Right cardiac atrium (tissue), 5 donors: ENCODE data around the gene NPAS2. TPM values are rescaled to one million over a fixed set of nuclear protein-coding genes. Genes with fewer than 3 reads are reported as not detected.

Experiments
- ATAC-seq, 2 donors: fragments of 200-7000 bp; cut with Tn5 transposase; one replicate each; pipeline versions ENCODE4 v1.8.0 to v1.9.1; 2020; ENCODE audit warnings: moderate library complexity in 2 of 2, mild to moderate bottlenecking in 1 of 2
- DNase-seq, 3 donors: peaks; one replicate each; pipeline ENCODE4 v3.0.0-alpha.2; 2020
- H3K27ac ChIP-seq: one replicate; pipeline ENCODE4 v1.5.1; 2013; ENCODE audit warnings: mild to moderate bottlenecking, low read length, control low read depth, moderate library complexity
- H3K27me3 ChIP-seq: one replicate; pipeline ENCODE4 v1.6.1; 2013; ENCODE audit not compliant: control insufficient read depth, insufficient read depth
- H3K4me1 ChIP-seq: one replicate; pipeline ENCODE4 v1.6.1; 2013; ENCODE audit warnings: low read length; ENCODE audit not compliant: control insufficient read depth, insufficient read depth
- H3K4me3 ChIP-seq: one replicate; pipeline ENCODE4 v1.5.1; 2013; ENCODE audit warnings: low read length, control low read depth
- H3K9me3 ChIP-seq: one replicate; pipeline ENCODE4 v1.6.1; 2013; ENCODE audit warnings: low read length; ENCODE audit not compliant: control insufficient read depth
- WGBS: extraction: QIAGEN DNeasy Blood & Tissue Kit; methylation state at CpG from one replicate; pipeline ENCODE4 v1.1.7; 2013; 5-methylcytosine and 5-hydroxymethylcytosine counted together
- intact Hi-C, 4 donors: fragments of 100-400 bp; cut with DNase I; formaldehyde crosslinking; loops; one replicate each; pipeline versions ENCODE4 v1.11.0 to v1.14.0; 2022 to 2023
- polyA plus RNA-seq: library from polyadenylated mRNA; stranded (reverse); fragments of 200-250 nt; gene quantifications from one replicate; pipeline ENCODE4 v1.2.3, GENCODE V29; 2013
- total RNA-seq, 4 donors: library from RNA; stranded (reverse); fragmentation: NEBNext Ultra II Directional; extraction: Animal tissue kit (Norgen Biotek cat#: 25700); gene quantifications; one replicate each; pipeline ENCODE4 v1.2.1, GENCODE V29; 2021
- donor health status: healthy with polysubstance abuse.
- donor health status: DM: no; HTN: yes; CAD: no.
- donor health status: DM: no; HTN: no; CAD: no.
- donor health status: DM: no; HTN: yes; CAD: no; lungs with severe emphysema.
- donor health status: DM: yes; HTN: yes; CAD: no.

Gene NPAS2
- total and polyA plus RNA-seq, 5 donors, result 36.8 to 53.4 (median 40.1) TPM

DNA sequence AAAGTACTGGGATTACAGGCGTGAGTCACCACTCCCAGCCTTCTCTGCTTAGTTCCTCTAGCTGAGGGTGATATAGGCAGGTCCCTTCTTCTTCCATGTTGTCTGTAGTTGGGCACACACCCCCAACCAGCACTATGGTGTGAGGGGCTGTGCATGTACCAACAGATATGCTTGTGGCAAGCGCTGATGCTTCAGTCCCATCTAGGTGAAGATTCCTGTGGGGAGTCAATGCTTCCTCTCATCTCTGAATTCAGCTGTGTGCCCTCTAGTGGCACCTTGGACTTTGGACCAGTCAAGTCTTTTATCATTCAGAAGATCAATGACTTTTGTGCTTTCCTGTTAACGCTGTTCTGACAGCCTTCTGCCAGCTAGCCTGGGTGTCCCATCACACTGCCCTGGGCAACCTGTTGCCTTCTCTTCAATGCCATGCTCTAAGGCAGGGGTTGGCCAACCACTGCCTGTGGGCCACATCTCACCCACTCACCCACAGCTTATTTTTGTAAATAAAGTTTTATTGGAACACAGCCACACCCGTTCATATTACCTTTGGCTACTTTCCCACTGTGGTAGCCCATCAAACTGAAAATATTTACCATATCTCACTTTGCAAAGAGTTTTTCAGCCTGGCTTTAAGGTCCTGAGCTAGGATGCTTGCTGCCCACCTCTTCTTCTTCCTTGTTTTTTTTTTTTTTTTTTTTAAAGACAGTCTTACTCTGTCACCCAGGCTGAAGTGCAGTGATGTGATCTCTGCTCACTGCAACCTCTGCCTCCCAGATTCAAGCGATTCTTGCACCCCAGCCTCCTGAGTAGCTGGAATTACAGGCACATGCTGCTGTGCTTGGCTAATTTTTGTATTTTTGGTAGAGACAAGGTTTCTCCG, 51.0 kb downstream of the NPAS2 start:
- H3K4me1 ChIP-seq, result no peaks in the 10 kb centered on the region
- DNase-seq (no peak), ATAC-seq (no peak)
- H3K9me3 ChIP-seq, result no peaks in the 10 kb centered on the region
- intact Hi-C loops, result no loop called here
- 82% methylated on average over 6 of the region's 6 CpGs for WGBS
- H3K4me3 ChIP-seq, result no peak overlapping the region
- H3K27me3 ChIP-seq, result no peaks in the 10 kb centered on the region
- H3K27ac ChIP-seq, result no peak overlapping the region

- Histone ChIP-seq H3K4me3 (no peak overlapping the region), H3K4me1 (peaks cover 13% of the 10 kb centered on the region), H3K27ac (no peak overlapping the region), H3K9me3 (no peaks in the 10 kb centered on the region), H3K27me3 (no peaks in the 10 kb centered on the region)
- no peak for DNase-seq
- ATAC-seq, result peak; percentile 45 to 71
- WGBS, result 62% methylated on average over 20 of the region's 20 CpGs
- intact Hi-C loops, result no loop called here
Observed at GRCh38 chr2:100875516-100876230, 55.7 kb downstream of the NPAS2 start.

DNA sequence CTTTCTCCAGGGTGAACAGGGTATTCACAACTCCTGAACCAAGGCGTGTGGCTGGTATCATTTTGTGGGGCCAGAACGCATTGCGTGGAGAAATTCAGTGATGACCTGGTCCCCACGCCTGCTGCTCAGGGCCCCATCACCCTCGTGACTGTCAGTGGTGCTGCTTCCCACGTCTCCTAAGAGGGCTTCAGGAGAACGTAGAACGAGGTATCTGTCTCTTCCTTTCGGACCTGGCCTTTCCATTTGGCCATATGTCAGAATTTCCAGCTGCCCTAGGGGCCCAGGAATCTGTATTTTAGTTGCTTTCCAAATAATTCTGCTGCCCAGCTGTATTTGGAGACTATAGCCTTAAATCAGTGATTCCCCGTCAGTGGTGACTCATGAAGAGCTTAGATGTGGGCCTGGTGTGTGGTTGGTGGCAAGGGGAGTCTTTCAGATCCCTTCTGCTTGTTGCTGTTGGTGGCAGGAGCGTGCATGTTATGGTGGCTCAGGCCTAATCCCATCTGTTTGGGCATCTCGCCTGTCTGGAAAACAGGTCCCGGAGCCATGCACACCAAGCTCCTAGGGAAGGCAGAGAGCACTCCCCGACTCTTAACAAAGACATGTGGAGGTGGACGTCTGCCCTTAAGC, 56.4 kb downstream of the NPAS2 start:
- H3K27me3 ChIP-seq, result no peaks in the 10 kb centered on the region
- intact Hi-C loops, result no loop called here
- 89% methylated on average over 15 of the region's 15 CpGs for WGBS
- peaks cover 13% of the 10 kb centered on the region for H3K4me1 ChIP-seq
- no peaks in the 10 kb centered on the region for H3K9me3 ChIP-seq
- DNase-seq (no peak), ATAC-seq (no peak)
- H3K4me3 ChIP-seq, result no peak overlapping the region
- peak overlapping the region; percentile 33 for H3K27ac ChIP-seq

- Histone ChIP-seq H3K4me3 (no peak overlapping the region), H3K9me3 (no peaks in the 10 kb centered on the region), H3K27ac (peak overlapping the region; percentile 53), H3K4me1 (peaks cover 13% of the 10 kb centered on the region), H3K27me3 (no peaks in the 10 kb centered on the region)
- 48% methylated on average over 5 of the region's 5 CpGs for WGBS
- DNase-seq (no peak), ATAC-seq (no peak)
- intact Hi-C loops, result no loop called here
Observed at GRCh38 chr2:100877555-100877954, 57.6 kb downstream of the NPAS2 start.

GRCh38 chr2:100878000-100878791, 58.3 kb downstream of the NPAS2 start:
- peak; percentile 45 to 50 for ATAC-seq
- peak overlapping the region; percentile 53 for H3K27ac ChIP-seq
- H3K27me3 ChIP-seq, result no peaks in the 10 kb centered on the region
- no peaks in the 10 kb centered on the region for H3K9me3 ChIP-seq
- peak; percentile 50 to 66 (median 58) for DNase-seq
- intact Hi-C loops, result no loop called here
- H3K4me3 ChIP-seq, result no peak overlapping the region
- 47% methylated on average over 16 of the region's 16 CpGs for WGBS
- H3K4me1 ChIP-seq, result peaks cover 14% of the 10 kb centered on the region

DNA sequence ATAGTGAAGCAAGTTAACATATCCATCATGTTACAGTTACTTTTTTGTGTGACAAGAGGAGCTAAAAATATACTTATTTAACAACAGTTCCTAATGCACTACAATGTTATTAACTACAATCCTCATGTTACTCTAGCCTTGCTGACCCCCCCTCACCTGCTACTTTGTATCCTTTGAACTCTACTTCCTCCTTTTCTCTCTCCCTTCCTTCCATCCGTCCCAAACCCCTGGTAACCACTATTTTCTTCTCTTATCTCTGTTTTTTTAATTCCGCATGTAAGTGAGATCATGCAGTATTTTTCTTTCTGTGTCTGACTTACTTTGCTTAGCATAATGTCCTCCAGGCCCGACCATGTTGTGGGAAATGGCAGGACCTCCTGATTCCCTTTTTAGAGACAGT, 59.4 kb downstream of the NPAS2 start:
- H3K4me1 ChIP-seq, result peaks cover 17% of the 10 kb centered on the region
- DNase-seq (no peak), ATAC-seq (no peak)
- no peaks in the 10 kb centered on the region for H3K9me3 ChIP-seq
- 46% methylated on average over 3 of the region's 3 CpGs for WGBS
- no peak overlapping the region for H3K4me3 ChIP-seq
- H3K27ac ChIP-seq, result no peak overlapping the region
- intact Hi-C loops, result no loop called here
- H3K27me3 ChIP-seq, result no peaks in the 10 kb centered on the region

DNA sequence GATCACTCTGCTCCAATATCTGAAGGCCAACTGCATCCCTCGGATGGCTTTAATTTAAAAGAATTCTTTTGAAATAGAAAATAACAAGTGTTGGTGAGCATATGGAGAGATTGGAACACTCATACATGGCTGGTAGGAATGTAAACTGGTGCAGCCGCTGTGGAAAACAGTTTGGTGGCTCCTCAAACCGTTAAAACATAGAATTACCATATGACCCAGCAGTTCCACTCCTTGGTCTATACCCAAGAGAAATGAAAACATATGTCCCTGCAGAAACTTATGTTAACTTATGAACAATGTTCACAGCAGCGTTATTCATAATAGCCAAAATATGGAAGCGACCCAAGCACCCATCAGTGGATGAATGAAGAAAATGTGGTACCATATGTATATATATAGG, 60.1 kb downstream of the NPAS2 start:
- WGBS, result 96% methylated on average over 5 of the region's 5 CpGs
- Histone ChIP-seq H3K4me1 (peaks cover 17% of the 10 kb centered on the region), H3K9me3 (no peaks in the 10 kb centered on the region), H3K27me3 (no peaks in the 10 kb centered on the region), H3K27ac (no peak overlapping the region), H3K4me3 (no peak overlapping the region)
- intact Hi-C loops, result no loop called here
- DNase-seq (no peak), ATAC-seq (no peak)

GRCh38 chr2:100880730-100881129, 60.8 kb downstream of the NPAS2 start:
- DNase-seq (peak in 1 of 3 donors; percentile 30), ATAC-seq (peak in 1 of 2 donors; percentile 63)
- intact Hi-C loops, result no loop called here
- 80% methylated on average over 7 of the region's 7 CpGs for WGBS
- Histone ChIP-seq H3K27me3 (no peaks in the 10 kb centered on the region), H3K4me1 (peaks cover 17% of the 10 kb centered on the region), H3K27ac (no peak overlapping the region), H3K9me3 (no peaks in the 10 kb centered on the region), H3K4me3 (no peak overlapping the region)

DNA sequence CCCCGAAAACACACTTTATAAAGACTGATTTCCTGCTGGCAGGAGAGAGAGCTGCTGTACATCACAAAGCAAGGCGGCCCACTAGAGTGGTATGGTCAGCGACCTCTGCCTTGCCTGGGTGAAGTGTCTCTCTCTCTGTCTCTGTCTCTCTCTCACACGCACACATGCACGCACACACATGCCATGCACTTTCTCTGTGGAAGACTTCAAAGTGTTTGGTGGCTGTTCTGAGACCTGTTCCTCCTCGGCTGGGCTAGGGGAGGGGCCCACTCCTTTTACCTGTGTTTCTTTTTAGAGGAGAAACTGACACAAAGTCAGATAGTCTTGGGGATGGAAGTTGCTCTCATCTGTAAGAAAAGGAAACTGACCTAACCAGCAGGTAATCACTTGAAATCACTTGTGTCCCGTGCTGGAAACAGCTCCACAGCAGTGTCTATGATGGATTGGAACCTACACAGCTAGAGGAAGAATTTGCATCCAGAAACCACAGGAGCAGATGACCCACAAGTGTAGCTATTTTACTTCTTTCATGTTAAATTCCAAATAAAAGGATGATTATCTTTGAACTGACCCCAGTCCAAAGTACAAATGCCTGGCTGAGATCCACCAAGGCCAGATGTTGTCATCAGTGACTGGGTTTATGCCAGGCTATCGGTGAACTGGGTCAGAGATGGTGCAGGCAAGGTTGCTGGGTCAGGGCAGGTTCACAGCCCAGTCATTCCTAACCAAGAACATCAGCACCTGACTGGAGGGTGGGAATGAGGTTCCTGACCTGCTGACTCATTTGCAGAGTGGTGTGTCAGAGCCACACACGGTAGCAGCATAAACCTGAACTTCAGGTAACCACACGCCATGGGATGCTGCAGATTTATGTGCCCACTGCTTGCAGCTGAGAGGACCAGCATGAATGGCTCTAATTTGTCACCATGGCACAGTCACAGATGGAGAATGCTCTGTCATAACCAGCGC, 63.0 kb downstream of the NPAS2 start:
- Histone ChIP-seq H3K4me1 (peaks cover 7% of the 10 kb centered on the region), H3K9me3 (no peaks in the 10 kb centered on the region), H3K4me3 (no peak overlapping the region), H3K27ac (no peak overlapping the region), H3K27me3 (no peaks in the 10 kb centered on the region)
- intact Hi-C loops, result no loop called here
- DNase-seq (no peak), ATAC-seq (peak; percentile 24 to 27)
- WGBS, result 74% methylated on average over 11 of the region's 11 CpGs

- Histone ChIP-seq H3K4me1 (peaks cover 7% of the 10 kb centered on the region), H3K4me3 (no peak overlapping the region), H3K9me3 (no peaks in the 10 kb centered on the region), H3K27ac (no peak overlapping the region), H3K27me3 (no peaks in the 10 kb centered on the region)
- 31% methylated on average over 3 of the region's 3 CpGs for WGBS
- DNase-seq, result no peak
- peak in 1 of 2 donors; percentile 24 for ATAC-seq
- intact Hi-C loops, result no loop called here
Observed at GRCh38 chr2:100884145-100884621, 64.2 kb downstream of the NPAS2 start.
